Measurements from ENCODE around the gene REV1. TPM values are rescaled to one million over a fixed set of nuclear protein-coding genes. Genes with fewer than 3 reads are reported as not detected.

The REV1 gene
- total RNA-seq, 2 experiments from 2014 or later = 22.6 to 30.6 TPM

DNA sequence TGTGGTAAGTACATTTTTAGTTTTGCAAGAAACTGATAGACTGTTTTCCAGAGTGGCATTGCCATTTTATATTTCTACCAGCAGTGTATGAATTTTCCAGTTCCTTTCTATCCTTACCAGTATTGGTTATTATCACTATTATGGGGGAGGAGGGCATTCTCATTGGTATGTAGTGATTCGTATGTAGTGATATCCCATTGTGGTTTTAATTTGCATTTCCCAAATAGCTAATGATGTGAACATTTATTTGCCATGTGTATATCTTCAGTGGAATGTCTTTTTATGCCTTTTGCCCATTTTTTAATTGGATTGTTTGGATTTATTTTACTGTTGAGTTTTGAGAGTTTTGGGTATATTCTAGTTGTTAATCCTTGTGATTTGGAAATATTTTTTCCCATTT, 135.7 kb downstream of the REV1 start:
- Mint-ChIP-seq H3K9me3 (no peaks in the 10 kb centered on the region), H3K27ac (no peak overlapping the region), H3K4me3 (no peak overlapping the region), H3K36me3 (no peaks in the 10 kb centered on the region), H3K4me1 (ENCODE audit: low read depth) (peaks cover 59% of the 10 kb centered on the region), H3K27me3 (no peaks in the 10 kb centered on the region)
- POLR2A ChIA-PET = no interaction called here
- CTCF ChIA-PET = interaction anchor here (0.6 kb wide), 1 partner anchor 49 kb away, joined by 3 read pairs; no protein-coding TSS in a partner anchor
- no peak for DNase-seq
- intact Hi-C loops (cut with micrococcal nuclease) = no loop called here

Other genes with a start within 250 kb of the REV1 start
- gene LYG2, start 234.4 kb downstream of the REV1 start, total RNA-seq = not detected
- gene LYG1, start 188.8 kb downstream of the REV1 start, total RNA-seq = 1 to 10 TPM in 1 of 2 experiments, under 1 TPM in 1; 0.29 to 1.2 TPM
- gene TXNDC9, start 153.7 kb downstream of the REV1 start, total RNA-seq = 10 to 100 TPM; 29.6 to 30.5 TPM
- 10 to 100 TPM; 69.7 to 72.0 TPM for gene EIF5B, start 152.6 kb downstream of the REV1 start, total RNA-seq

All from activated CD4-positive, alpha-beta memory T cell treated with anti-CD3 and anti-CD28 coated beads for 36 hours (primary cell).